Caco-2 (cell line): ENCODE results near the gene HDAC6. TPM values are rescaled to one million over a fixed set of nuclear protein-coding genes. Genes with fewer than 3 reads are reported as not detected.

Experiments used
- Bru-seq: library from RNA; stranded (reverse); fragments of 400-500 nt; gene quantifications from one replicate; lab custom pipeline; 2021; lab: Mats Ljungman, UMichigan
- BruChase-seq, 2 experiments: library from RNA; stranded (reverse); fragments of 400-500 nt; gene quantifications; one replicate each; lab custom pipeline; 2021; lab: Mats Ljungman, UMichigan
- BruUV-seq: library from RNA; stranded (reverse); fragments of 400-500 nt; replicated peaks from 2 replicates; lab custom pipeline; 2021; lab: Mats Ljungman, UMichigan
- CTCF ChIA-PET: fragments of 300-600 bp; sonication (Branson Sonifier 250); formaldehyde crosslinking; loops from one replicate; lab custom pipeline; 2022; ENCODE audit warnings: antibody characterized with exemption; lab: Charles Lee
- POLR2A ChIA-PET: fragments of 300-600 bp; sonication (Branson Sonifier 250); formaldehyde crosslinking; loops from one replicate; lab custom pipeline; 2022; ENCODE audit warnings: antibody characterized with exemption; lab: Charles Lee
- DNase-seq, 2 experiments: peaks; one replicate each; pipeline versions ENCODE4 v3.0.0 to v3.0.0-alpha.2; 2020 to 2022
- H3K27me3 ChIP-seq: replicated peaks from 2 replicates; pipeline ENCODE4 v1.6.0; 2011; ENCODE audit warnings: low read length; ENCODE audit not compliant: control insufficient read depth, insufficient read depth
- H3K36me3 ChIP-seq: 2 replicates; pipeline ENCODE4 v1.5.1; 2011; ENCODE audit warnings: low read length; ENCODE audit not compliant: control insufficient read depth, insufficient read depth
- H3K4me1 ChIP-seq: fragments of 250-450 bp; sonication (Bioruptor Pico); 2 replicates; pipeline ENCODE4 v1.5.1; 2020; ENCODE audit warnings: mild to moderate bottlenecking
- H3K4me3 ChIP-seq: 2 replicates; pipeline ENCODE4 v1.5.1; 2011; ENCODE audit warnings: low read depth, mild to moderate bottlenecking, control low read depth, low read length
- H3K9me3 ChIP-seq: fragments of 250-450 bp; sonication (Bioruptor Pico); 2 replicates; pipeline ENCODE4 v1.5.1; 2020; ENCODE audit warnings: mild to moderate bottlenecking, moderate library complexity
- H3K27ac Mint-ChIP-seq: one replicate; pipeline ENCODE4 v1.8.0; 2022; ENCODE audit warnings: mixed read lengths; ENCODE audit not compliant: unreplicated experiment
- H3K27me3 Mint-ChIP-seq: one replicate; pipeline ENCODE4 v1.8.0; 2022; ENCODE audit warnings: mixed read lengths; ENCODE audit not compliant: insufficient read depth, unreplicated experiment
- H3K36me3 Mint-ChIP-seq: one replicate; pipeline ENCODE4 v1.8.0; 2022; ENCODE audit warnings: mild to moderate bottlenecking, mixed read lengths; ENCODE audit not compliant: insufficient read depth, unreplicated experiment
- H3K4me1 Mint-ChIP-seq: one replicate; pipeline ENCODE4 v1.8.0; 2022; ENCODE audit warnings: low read depth, mixed read lengths; ENCODE audit not compliant: unreplicated experiment
- H3K4me3 Mint-ChIP-seq: one replicate; pipeline ENCODE4 v1.8.0; 2022; ENCODE audit warnings: mild to moderate bottlenecking, moderate library complexity, mixed read lengths; ENCODE audit not compliant: unreplicated experiment
- H3K9me3 Mint-ChIP-seq: one replicate; pipeline ENCODE4 v1.8.0; 2022; ENCODE audit warnings: mixed read lengths; ENCODE audit not compliant: unreplicated experiment
- intact Hi-C: fragments of 100-400 bp; cut with micrococcal nuclease; formaldehyde crosslinking; loops from one replicate; pipeline ENCODE4 v1.10.0; 2022; ENCODE audit not compliant: unreplicated experiment
- long read RNA-seq: library from polyadenylated mRNA; stranded (forward); transcript quantifications from one replicate; pipeline ENCODE4 v2.0.0, GENCODE V29; 2022
- total RNA-seq: library from RNA; stranded (reverse); gene quantifications from 2 replicates; pipeline ENCODE4 v1.2.3, GENCODE V29; 2022
- TF ChIP-seq, protein P1 (sequence below), 2 experiments: fragments of 200-600 bp in 1 of 2; IDR thresholded peaks; 1 replicate in 1 of 2; 2 replicates in 1 of 2; pipeline versions ENCODE4 v1.5.1 to v1.8.0; 2011 to 2022; ENCODE audit warnings: antibody characterized with exemption in 1 of 2, control low read depth in 1 of 2, inconsistent platforms in 1 of 2, low read depth in 1 of 2, low read length in 1 of 2, mild to moderate bottlenecking in 1 of 2, moderate library complexity in 1 of 2; ENCODE audit not compliant: insufficient read depth in 1 of 2, severe bottlenecking in 1 of 2, unreplicated experiment in 1 of 2

The HDAC6 gene
- 99.6 and 110 TPM in 2 replicates for total RNA-seq
- Bru-seq, nascent RNA: percentile 62 among the genes with signal in this experiment
- percentile 66 among the genes with signal in this experiment for BruChase-seq, experiment 1, labeled RNA remaining after a 2-hour chase
- percentile 74 among the genes with signal in this experiment for BruChase-seq, experiment 2, labeled RNA remaining after a 6-hour chase
- long read RNA-seq, full-length matches to known transcripts: 18 of 59 reads
- long read RNA-seq, partial matches to known transcripts: 31 of 59 reads
- long read RNA-seq, other reads (novel, unspliced or antisense): 10 of 59 reads

GRCh38 chrX:48801280-48802088 is at the start of gene HDAC6:
Gene HDAC6, plus strand, starts transcription at chrX:48802067. Its CDS starts 626 bp downstream, at chrX:48802693.
- DNase-seq: peak; percentile 96 to 97
- no peaks in the 10 kb centered on the region for H3K27me3 Mint-ChIP-seq
- H3K27ac Mint-ChIP-seq: peak within 1 kb of the TSS; percentile 99
- H3K4me1 ChIP-seq: no peaks in the 10 kb centered on the region; the same call in 1 of the 2 replicates
- peak within 1 kb of the TSS; percentile 98 for H3K4me3 Mint-ChIP-seq
- H3K36me3 Mint-ChIP-seq: peaks cover 27% of the 10 kb centered on the region
- POLR2A ChIA-PET: interaction anchor here (0.6 to 1.8 kb wide), 7 partner anchors 64 to 400 kb away, joined by 3 to 22 read pairs (median 7); partner anchors contain the start of genes PQBP1, SLC35A2 and TIMM17B
- no TSS peak for BruUV-seq
- CTCF ChIA-PET: interaction anchor here (0.6 to 1.1 kb wide), 5 partner anchors 11 to 354 kb away, joined by 3 to 4 read pairs (median 3); partner anchors contain the start of gene PCSK1N
- TF ChIP-seq, protein P1, sequence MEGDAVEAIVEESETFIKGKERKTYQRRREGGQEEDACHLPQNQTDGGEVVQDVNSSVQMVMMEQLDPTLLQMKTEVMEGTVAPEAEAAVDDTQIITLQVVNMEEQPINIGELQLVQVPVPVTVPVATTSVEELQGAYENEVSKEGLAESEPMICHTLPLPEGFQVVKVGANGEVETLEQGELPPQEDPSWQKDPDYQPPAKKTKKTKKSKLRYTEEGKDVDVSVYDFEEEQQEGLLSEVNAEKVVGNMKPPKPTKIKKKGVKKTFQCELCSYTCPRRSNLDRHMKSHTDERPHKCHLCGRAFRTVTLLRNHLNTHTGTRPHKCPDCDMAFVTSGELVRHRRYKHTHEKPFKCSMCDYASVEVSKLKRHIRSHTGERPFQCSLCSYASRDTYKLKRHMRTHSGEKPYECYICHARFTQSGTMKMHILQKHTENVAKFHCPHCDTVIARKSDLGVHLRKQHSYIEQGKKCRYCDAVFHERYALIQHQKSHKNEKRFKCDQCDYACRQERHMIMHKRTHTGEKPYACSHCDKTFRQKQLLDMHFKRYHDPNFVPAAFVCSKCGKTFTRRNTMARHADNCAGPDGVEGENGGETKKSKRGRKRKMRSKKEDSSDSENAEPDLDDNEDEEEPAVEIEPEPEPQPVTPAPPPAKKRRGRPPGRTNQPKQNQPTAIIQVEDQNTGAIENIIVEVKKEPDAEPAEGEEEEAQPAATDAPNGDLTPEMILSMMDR (IDR thresholded peaks at IDR 0.05; ENCODE audit: insufficient read depth in 1 of 2, low read depth in 1 of 2, low read length in 1 of 2, severe bottlenecking in 1 of 2, unreplicated experiment in 1 of 2): no peak
- H3K4me1 Mint-ChIP-seq: peaks cover 20% of the 10 kb centered on the region
- no peaks in the 10 kb centered on the region for H3K9me3 Mint-ChIP-seq
- no peaks in the 10 kb centered on the region for H3K9me3 ChIP-seq
- H3K4me3 ChIP-seq: peak within 1 kb of the TSS; percentile 69
- intact Hi-C loops: loop anchor here (1.0 to 5.0 kb wide), 5 partner anchors 39 to 116 kb away; partner anchors contain the start of genes GLOD5, PIM2, PQBP1 and SUV39H1
- H3K36me3 ChIP-seq: no peaks in the 10 kb centered on the region; the same call in 1 of the 2 replicates
- H3K27me3 ChIP-seq: no peaks in the 10 kb centered on the region

DNA sequence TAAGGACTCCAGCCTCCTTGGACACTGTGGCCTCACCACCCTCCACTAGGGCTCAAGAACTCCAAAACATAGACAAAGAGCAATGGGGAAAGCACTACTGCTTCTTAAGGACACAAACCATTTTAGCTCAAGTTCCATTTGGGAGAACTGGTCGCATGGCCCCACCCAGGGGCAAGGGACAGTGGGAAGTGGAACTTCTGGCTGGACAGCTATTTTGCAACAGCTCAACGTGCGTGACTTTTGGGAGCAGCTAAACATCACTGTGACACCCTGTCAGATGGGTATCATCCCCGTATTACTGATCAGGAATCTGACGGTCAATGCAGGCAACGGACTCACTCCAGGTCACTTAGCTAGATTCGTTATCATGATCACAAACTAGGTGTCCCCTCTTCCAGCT is 49.4 kb upstream of the HDAC6 start:
- Histone ChIP-seq H3K36me3 (no peaks in the 10 kb centered on the region), H3K9me3 (no peaks in the 10 kb centered on the region), H3K27me3 (no peaks in the 10 kb centered on the region), H3K4me3 (no peak overlapping the region), H3K4me1 (peaks cover 22% of the 10 kb centered on the region)
- CTCF ChIA-PET: interaction anchor here (1.0 kb wide), 1 partner anchor 39 kb away, joined by 3 read pairs; no protein-coding TSS in a partner anchor
- Mint-ChIP-seq H3K9me3 (no peaks in the 10 kb centered on the region), H3K27me3 (no peaks in the 10 kb centered on the region), H3K36me3 (no peaks in the 10 kb centered on the region), H3K4me3 (no peak overlapping the region), H3K27ac (no peak overlapping the region), H3K4me1 (peaks cover 14% of the 10 kb centered on the region)
- DNase-seq: peak in 1 of 2 experiments; percentile 32
- BruUV-seq: no TSS peak
- intact Hi-C loops: no loop called here
- TF ChIP-seq, protein P1 (IDR thresholded peaks at IDR 0.05; ENCODE audit: insufficient read depth in 1 of 2, low read depth in 1 of 2, low read length in 1 of 2, severe bottlenecking in 1 of 2, unreplicated experiment in 1 of 2): no peak
- POLR2A ChIA-PET: interaction anchor here (0.7 kb wide), 2 partner anchors 10 to 39 kb away, joined by 4 to 16 read pairs; no protein-coding TSS in a partner anchor
